CD14-positive monocyte (primary cell): ENCODE measurements around the gene ATG101. TPM values are rescaled to one million over a fixed set of nuclear protein-coding genes. Genes with fewer than 3 reads are reported as not detected.

Source experiments
- DNase-seq, 3 donors: peaks; one replicate each; pipeline ENCODE4 v3.0.0-alpha.2; 2011 to 2022
- H2AFZ ChIP-seq: 2 replicates; pipeline ENCODE4 v1.6.0; 2012; ENCODE audit warnings: mild to moderate bottlenecking, low read depth, low read length, inconsistent platforms; ENCODE audit not compliant: insufficient read depth, poor library complexity, severe bottlenecking
- H3K27ac ChIP-seq, 2 donors: 1 replicate in 1 of 2; 2 replicates in 1 of 2; pipeline ENCODE4 v1.5.1; 2012 to 2013; ENCODE audit warnings: low read length in 2 of 2, control low read depth in 1 of 2, inconsistent platforms in 1 of 2, low read depth in 1 of 2, mild to moderate bottlenecking in 1 of 2
- H3K27me3 ChIP-seq, 2 donors: one replicate each; pipeline versions ENCODE4 v1.6.0 to v1.6.1; 2011 to 2013; ENCODE audit warnings: low read length in 2 of 2; ENCODE audit not compliant: control insufficient read depth in 2 of 2, insufficient read depth in 2 of 2
- H3K36me3 ChIP-seq, 2 donors: replicated peaks in 1 of 2; 1 replicate in 1 of 2; 2 replicates in 1 of 2; pipeline versions ENCODE4 v1.5.1 to v1.6.1; 2012 to 2013; ENCODE audit warnings: low read length in 2 of 2, control low read depth in 1 of 2, inconsistent platforms in 1 of 2, mild to moderate bottlenecking in 1 of 2; ENCODE audit not compliant: insufficient read depth in 2 of 2, control insufficient read depth in 1 of 2
- H3K4me1 ChIP-seq, 2 donors: 1 replicate in 1 of 2; 2 replicates in 1 of 2; pipeline versions ENCODE4 v1.5.1 to v1.6.1; 2012 to 2013; ENCODE audit warnings: low read length in 2 of 2, control low read depth in 1 of 2, inconsistent platforms in 1 of 2, mild to moderate bottlenecking in 1 of 2, moderate library complexity in 1 of 2; ENCODE audit not compliant: insufficient read depth in 2 of 2, control insufficient read depth in 1 of 2
- H3K4me2 ChIP-seq: replicated peaks from 2 replicates; pipeline ENCODE3; 2012; ENCODE audit warnings: low read length, moderate library complexity, mild to moderate bottlenecking; ENCODE audit not compliant: poor library complexity, severe bottlenecking; ENCODE audit errors: extremely low read depth
- H3K4me3 ChIP-seq, 3 experiments: fragments of 200-600 bp in 1 of 3; sonication (generic) in 1 of 3; replicated peaks in 1 of 3; 1 replicate in 2 of 3; 2 replicates in 1 of 3; pipeline ENCODE4 v1.5.1; 2011 to 2013; ENCODE audit warnings: low read length in 3 of 3, mild to moderate bottlenecking in 3 of 3, control low read depth in 2 of 3, low read depth in 2 of 3, inconsistent platforms in 1 of 3, moderate library complexity in 1 of 3
- H3K79me2 ChIP-seq: 2 replicates; pipeline ENCODE4 v1.6.0; 2012; ENCODE audit warnings: mild to moderate bottlenecking, control low read depth, inconsistent platforms, low read length, moderate library complexity; ENCODE audit not compliant: insufficient read depth
- H3K9ac ChIP-seq: 2 replicates; pipeline ENCODE4 v1.6.0; 2017; ENCODE audit warnings: low read length, mild to moderate bottlenecking; ENCODE audit not compliant: insufficient read depth, poor library complexity, severe bottlenecking
- H3K9me3 ChIP-seq, 2 donors: replicated peaks in 1 of 2; 1 replicate in 1 of 2; 2 replicates in 1 of 2; pipeline versions ENCODE4 v1.5.1 to v1.6.1; 2012 to 2013; ENCODE audit warnings: low read length in 2 of 2, control low read depth in 1 of 2; ENCODE audit not compliant: control insufficient read depth in 1 of 2, insufficient read depth in 1 of 2
- H4K20me1 ChIP-seq: 2 replicates; pipeline ENCODE4 v1.6.0; 2012; ENCODE audit warnings: mild to moderate bottlenecking, low read length, control low read depth, moderate library complexity; ENCODE audit not compliant: insufficient read depth
- H3K27ac Mint-ChIP-seq, 7 donors: one replicate each; pipeline ENCODE4 v1.8.0; 2020; ENCODE audit warnings: mild to moderate bottlenecking in 7 of 7, mixed read lengths in 7 of 7, moderate library complexity in 6 of 7, inconsistent platforms in 2 of 7
- H3K27me3 Mint-ChIP-seq, 3 donors: one replicate each; pipeline ENCODE4 v1.8.0; 2021 to 2022; ENCODE audit warnings: low read depth in 3 of 3, mild to moderate bottlenecking in 3 of 3, mixed read lengths in 3 of 3, moderate library complexity in 3 of 3, inconsistent platforms in 1 of 3
- H3K36me3 Mint-ChIP-seq, 2 donors: one replicate each; pipeline ENCODE4 v1.8.0; 2020; ENCODE audit warnings: mixed read lengths in 2 of 2, inconsistent platforms in 1 of 2, mild to moderate bottlenecking in 1 of 2
- H3K4me1 Mint-ChIP-seq: one replicate; pipeline ENCODE4 v1.8.0; 2020; ENCODE audit warnings: mild to moderate bottlenecking, mixed read lengths
- H3K4me3 Mint-ChIP-seq, 2 donors: one replicate each; pipeline ENCODE4 v1.8.0; 2020; ENCODE audit warnings: mild to moderate bottlenecking in 2 of 2, mixed read lengths in 2 of 2, moderate library complexity in 1 of 2
- H3K9me3 Mint-ChIP-seq, 7 donors: one replicate each; pipeline ENCODE4 v1.8.0; 2020 to 2022; ENCODE audit warnings: mixed read lengths in 7 of 7, mild to moderate bottlenecking in 6 of 7, moderate library complexity in 6 of 7, inconsistent platforms in 2 of 7
- WGBS: methylation state at CpG from one replicate; pipeline ENCODE4 v1.1.5; 2013; ENCODE audit warnings: missing lambda C conversion rate; ENCODE audit not compliant: insufficient coverage; 5-methylcytosine and 5-hydroxymethylcytosine counted together
- intact Hi-C, 2 donors: fragments of 100-400 bp; cut with micrococcal nuclease; formaldehyde crosslinking; loops; one replicate each; pipeline versions ENCODE4 v1.15.0 to v1.15.1; 2023
- polyA plus RNA-seq, 3 donors: library from polyadenylated mRNA; depleted of rRNA in 1 of 3; unstranded in 2 of 3; stranded (reverse) in 1 of 3; fragments of 300-500 nt in 2 of 3; fragments of >200 nt in 1 of 3; fragmentation: Illumina TruSeq in 2 of 3; gene quantifications; 1 replicate in 2 of 3; 2 replicates in 1 of 3; pipeline ENCODE4 v1.2.3, GENCODE V29; 2012 to 2021
- TF ChIP-seq, protein P1 (sequence below): fragments of 200-600 bp; IDR thresholded peaks from one replicate; pipeline ENCODE4 v1.8.0; 2022; ENCODE audit warnings: antibody characterized with exemption, mild to moderate bottlenecking

Gene ATG101
- polyA plus RNA-seq, 3 donors: 20.5 to 120 (median 26.4) TPM

DNA sequence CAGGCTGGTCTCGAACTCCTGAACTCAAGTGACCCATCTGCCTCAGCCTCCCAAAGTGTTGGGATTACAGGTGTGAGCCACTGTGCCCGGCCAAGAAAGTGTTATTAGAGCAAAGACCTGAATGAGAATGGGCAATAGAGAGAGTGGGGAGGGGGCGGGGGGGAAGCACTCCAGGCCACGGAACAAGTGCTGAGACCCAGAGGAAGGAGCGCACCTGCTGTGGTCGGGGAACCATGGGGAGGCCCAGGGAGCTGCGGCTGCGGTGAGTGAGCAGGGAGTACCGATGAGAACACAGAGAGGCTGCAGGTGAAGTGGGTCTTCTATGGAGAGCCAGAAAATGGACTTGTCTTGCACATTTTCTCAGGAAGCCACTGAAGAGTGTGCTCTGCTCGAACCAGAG, 20.5 kb downstream of the ATG101 start:
- Mint-ChIP-seq H3K4me3 (no peak overlapping the region), H3K27me3 (peaks cover 20 to 53% (median 41%) of the 10 kb centered on the region in 3 donors), H3K36me3 (no peaks in the 10 kb centered on the region), H3K9me3 (peaks cover 0 to 4% (median 0%) of the 10 kb centered on the region in 7 donors), H3K27ac (peak overlapping the region in 2 of 7 donors; percentile 28 to 58), H3K4me1 (no peaks in the 10 kb centered on the region)
- H3K9me3 ChIP-seq: no peaks in the 10 kb centered on the region
- no peak for DNase-seq
- no peaks in the 10 kb centered on the region for H3K4me1 ChIP-seq
- intact Hi-C loops: no loop called here
- no peak overlapping the region for H3K27ac ChIP-seq
- no peaks in the 10 kb centered on the region for H3K79me2 ChIP-seq
- no peaks in the 10 kb centered on the region for H4K20me1 ChIP-seq
- H3K36me3 ChIP-seq: no peaks in the 10 kb centered on the region
- 72% methylated on average over 10 of the region's 10 CpGs for WGBS
- H2AFZ ChIP-seq: no peak overlapping the region
- TF ChIP-seq, protein P1, sequence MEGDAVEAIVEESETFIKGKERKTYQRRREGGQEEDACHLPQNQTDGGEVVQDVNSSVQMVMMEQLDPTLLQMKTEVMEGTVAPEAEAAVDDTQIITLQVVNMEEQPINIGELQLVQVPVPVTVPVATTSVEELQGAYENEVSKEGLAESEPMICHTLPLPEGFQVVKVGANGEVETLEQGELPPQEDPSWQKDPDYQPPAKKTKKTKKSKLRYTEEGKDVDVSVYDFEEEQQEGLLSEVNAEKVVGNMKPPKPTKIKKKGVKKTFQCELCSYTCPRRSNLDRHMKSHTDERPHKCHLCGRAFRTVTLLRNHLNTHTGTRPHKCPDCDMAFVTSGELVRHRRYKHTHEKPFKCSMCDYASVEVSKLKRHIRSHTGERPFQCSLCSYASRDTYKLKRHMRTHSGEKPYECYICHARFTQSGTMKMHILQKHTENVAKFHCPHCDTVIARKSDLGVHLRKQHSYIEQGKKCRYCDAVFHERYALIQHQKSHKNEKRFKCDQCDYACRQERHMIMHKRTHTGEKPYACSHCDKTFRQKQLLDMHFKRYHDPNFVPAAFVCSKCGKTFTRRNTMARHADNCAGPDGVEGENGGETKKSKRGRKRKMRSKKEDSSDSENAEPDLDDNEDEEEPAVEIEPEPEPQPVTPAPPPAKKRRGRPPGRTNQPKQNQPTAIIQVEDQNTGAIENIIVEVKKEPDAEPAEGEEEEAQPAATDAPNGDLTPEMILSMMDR: no peak
- no peak overlapping the region for H3K4me3 ChIP-seq
- H3K27me3 ChIP-seq: peaks cover 0 to 17% of the 10 kb centered on the region in 2 donors
- H3K9ac ChIP-seq: no peak overlapping the region
- no peak overlapping the region for H3K4me2 ChIP-seq

DNA sequence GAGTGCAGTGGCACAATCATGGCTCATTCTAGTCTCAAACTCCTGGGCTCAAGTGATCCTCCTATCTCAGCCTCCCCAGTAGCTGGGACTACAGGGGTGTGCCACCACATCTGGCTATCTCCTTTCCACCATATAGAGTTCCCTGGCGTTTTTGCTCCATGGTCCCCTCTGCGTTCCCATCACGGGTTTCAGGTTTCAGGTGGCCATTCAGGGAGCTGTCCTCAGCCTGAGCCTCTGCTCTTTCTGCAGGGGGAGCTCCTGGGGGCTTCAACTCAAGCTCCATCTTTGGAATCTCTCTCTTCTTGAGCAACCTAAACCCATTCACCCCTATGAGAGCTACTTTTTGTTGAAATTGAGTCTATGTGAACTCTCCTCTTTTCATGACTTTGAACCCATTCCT, 21.3 kb downstream of the ATG101 start:
- H3K27ac Mint-ChIP-seq: no peak overlapping the region
- DNase-seq: no peak
- no peaks in the 10 kb centered on the region for H3K36me3 Mint-ChIP-seq
- intact Hi-C loops: no loop called here
- 39% methylated on average over 3 of the region's 3 CpGs for WGBS
- H3K4me2 ChIP-seq: no peak overlapping the region
- no peak overlapping the region for H3K4me3 ChIP-seq
- TF ChIP-seq, protein P1: no peak
- H3K9me3 Mint-ChIP-seq: peaks cover 0 to 4% (median 0%) of the 10 kb centered on the region in 7 donors
- H4K20me1 ChIP-seq: no peaks in the 10 kb centered on the region
- no peaks in the 10 kb centered on the region for H3K9me3 ChIP-seq
- no peaks in the 10 kb centered on the region for H3K4me1 Mint-ChIP-seq
- H3K27ac ChIP-seq: no peak overlapping the region
- H3K27me3 ChIP-seq: peaks cover 0 to 17% of the 10 kb centered on the region in 2 donors
- no peaks in the 10 kb centered on the region for H3K79me2 ChIP-seq
- no peak overlapping the region for H2AFZ ChIP-seq
- no peak overlapping the region for H3K4me3 Mint-ChIP-seq
- no peak overlapping the region for H3K9ac ChIP-seq
- H3K36me3 ChIP-seq: no peaks in the 10 kb centered on the region
- H3K27me3 Mint-ChIP-seq: peaks cover 19 to 51% (median 41%) of the 10 kb centered on the region in 3 donors
- H3K4me1 ChIP-seq: no peaks in the 10 kb centered on the region
